ENCODE results near the gene PACS1. TPM values are rescaled to one million over a fixed set of nuclear protein-coding genes. Genes with fewer than 3 reads are reported as not detected.

PACS1 gene
- polyA plus RNA-seq, 1 of the 3 experiments (the other 2 are of a cell fraction) = 37.3 TPM

DNA sequence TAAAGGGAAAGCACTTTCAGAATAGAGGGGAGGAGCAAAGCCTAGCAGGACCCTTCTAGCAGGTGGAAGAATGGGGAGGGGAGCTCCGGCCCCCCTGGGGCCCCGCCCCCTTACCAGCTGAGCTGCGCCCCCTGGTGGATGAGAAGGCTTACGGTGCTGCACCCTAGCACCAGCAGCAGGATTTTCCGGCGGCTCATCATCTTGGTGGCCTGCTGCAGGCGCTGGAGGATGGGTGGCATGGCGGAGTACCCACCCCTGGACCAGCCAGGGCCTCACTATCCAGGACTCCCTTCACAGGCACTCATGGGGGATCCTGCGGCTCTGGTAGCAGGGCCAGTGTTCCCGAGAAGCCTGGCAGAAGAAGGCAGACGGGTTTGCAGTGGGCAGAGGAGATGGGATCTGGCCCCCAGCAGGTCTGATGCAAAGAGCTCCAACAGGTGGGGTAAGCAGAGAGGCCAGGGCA is 24.9 kb upstream of the PACS1 start (continued):
- no peak for TF ChIP-seq EZH2phosphoT487 (IDR thresholded peaks at IDR 0.05; ENCODE audit: borderline replicate concordance, low read depth)
- TF ChIP-seq, protein P1, sequence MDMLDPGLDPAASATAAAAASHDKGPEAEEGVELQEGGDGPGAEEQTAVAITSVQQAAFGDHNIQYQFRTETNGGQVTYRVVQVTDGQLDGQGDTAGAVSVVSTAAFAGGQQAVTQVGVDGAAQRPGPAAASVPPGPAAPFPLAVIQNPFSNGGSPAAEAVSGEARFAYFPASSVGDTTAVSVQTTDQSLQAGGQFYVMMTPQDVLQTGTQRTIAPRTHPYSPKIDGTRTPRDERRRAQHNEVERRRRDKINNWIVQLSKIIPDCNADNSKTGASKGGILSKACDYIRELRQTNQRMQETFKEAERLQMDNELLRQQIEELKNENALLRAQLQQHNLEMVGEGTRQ (IDR thresholded peaks at IDR 0.05; ENCODE audit: borderline replicate concordance, low read depth, low read length) = no peak
- no peak for TF ChIP-seq FOXJ3 (CRISPR knock-in tag; IDR thresholded peaks at IDR 0.05)
- TF ChIP-seq, protein P2, sequence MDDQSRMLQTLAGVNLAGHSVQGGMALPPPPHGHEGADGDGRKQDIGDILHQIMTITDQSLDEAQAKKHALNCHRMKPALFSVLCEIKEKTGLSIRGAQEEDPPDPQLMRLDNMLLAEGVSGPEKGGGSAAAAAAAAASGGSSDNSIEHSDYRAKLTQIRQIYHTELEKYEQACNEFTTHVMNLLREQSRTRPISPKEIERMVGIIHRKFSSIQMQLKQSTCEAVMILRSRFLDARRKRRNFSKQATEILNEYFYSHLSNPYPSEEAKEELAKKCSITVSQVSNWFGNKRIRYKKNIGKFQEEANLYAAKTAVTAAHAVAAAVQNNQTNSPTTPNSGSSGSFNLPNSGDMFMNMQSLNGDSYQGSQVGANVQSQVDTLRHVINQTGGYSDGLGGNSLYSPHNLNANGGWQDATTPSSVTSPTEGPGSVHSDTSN (IDR thresholded peaks at IDR 0.05) = no peak
- no peak for TF ChIP-seq FOXM1 (IDR thresholded peaks at IDR 0.05; ENCODE audit: low read depth)
- TF ChIP-seq JUND (IDR thresholded peaks at IDR 0.05) = no peak
- no peak for TF ChIP-seq ELF1 (IDR thresholded peaks at IDR 0.05)
- no peak for TF ChIP-seq TCF12 (IDR thresholded peaks at IDR 0.05)
- TF ChIP-seq, protein P3, sequence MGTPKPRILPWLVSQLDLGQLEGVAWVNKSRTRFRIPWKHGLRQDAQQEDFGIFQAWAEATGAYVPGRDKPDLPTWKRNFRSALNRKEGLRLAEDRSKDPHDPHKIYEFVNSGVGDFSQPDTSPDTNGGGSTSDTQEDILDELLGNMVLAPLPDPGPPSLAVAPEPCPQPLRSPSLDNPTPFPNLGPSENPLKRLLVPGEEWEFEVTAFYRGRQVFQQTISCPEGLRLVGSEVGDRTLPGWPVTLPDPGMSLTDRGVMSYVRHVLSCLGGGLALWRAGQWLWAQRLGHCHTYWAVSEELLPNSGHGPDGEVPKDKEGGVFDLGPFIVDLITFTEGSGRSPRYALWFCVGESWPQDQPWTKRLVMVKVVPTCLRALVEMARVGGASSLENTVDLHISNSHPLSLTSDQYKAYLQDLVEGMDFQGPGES (IDR thresholded peaks at IDR 0.05; ENCODE audit: low read depth, low read length) = no peak
- TF ChIP-seq, protein P4, sequence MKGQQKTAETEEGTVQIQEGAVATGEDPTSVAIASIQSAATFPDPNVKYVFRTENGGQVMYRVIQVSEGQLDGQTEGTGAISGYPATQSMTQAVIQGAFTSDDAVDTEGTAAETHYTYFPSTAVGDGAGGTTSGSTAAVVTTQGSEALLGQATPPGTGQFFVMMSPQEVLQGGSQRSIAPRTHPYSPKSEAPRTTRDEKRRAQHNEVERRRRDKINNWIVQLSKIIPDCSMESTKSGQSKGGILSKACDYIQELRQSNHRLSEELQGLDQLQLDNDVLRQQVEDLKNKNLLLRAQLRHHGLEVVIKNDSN (IDR thresholded peaks at IDR 0.05; ENCODE audit: borderline replicate concordance, low read depth) = no peak
- no peak for TF ChIP-seq NRF1 (IDR thresholded peaks at IDR 0.05; ENCODE audit: low read depth, low read length)
- TF ChIP-seq, protein P5, sequence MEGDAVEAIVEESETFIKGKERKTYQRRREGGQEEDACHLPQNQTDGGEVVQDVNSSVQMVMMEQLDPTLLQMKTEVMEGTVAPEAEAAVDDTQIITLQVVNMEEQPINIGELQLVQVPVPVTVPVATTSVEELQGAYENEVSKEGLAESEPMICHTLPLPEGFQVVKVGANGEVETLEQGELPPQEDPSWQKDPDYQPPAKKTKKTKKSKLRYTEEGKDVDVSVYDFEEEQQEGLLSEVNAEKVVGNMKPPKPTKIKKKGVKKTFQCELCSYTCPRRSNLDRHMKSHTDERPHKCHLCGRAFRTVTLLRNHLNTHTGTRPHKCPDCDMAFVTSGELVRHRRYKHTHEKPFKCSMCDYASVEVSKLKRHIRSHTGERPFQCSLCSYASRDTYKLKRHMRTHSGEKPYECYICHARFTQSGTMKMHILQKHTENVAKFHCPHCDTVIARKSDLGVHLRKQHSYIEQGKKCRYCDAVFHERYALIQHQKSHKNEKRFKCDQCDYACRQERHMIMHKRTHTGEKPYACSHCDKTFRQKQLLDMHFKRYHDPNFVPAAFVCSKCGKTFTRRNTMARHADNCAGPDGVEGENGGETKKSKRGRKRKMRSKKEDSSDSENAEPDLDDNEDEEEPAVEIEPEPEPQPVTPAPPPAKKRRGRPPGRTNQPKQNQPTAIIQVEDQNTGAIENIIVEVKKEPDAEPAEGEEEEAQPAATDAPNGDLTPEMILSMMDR (IDR thresholded peaks at IDR 0.05) = peak; percentile 86
- no peak for TF ChIP-seq TEAD4 (IDR thresholded peaks at IDR 0.05; ENCODE audit: borderline replicate concordance, insufficient read depth)
- no peak for TF ChIP-seq EP300 (IDR thresholded peaks at IDR 0.05; ENCODE audit: borderline replicate concordance in 1 of 2, low read depth in 1 of 2, low read length in 1 of 2)
- no peak for TF ChIP-seq GABPA (IDR thresholded peaks at IDR 0.05; ENCODE audit: low read depth)
- TF ChIP-seq CHD2 (IDR thresholded peaks at IDR 0.05; ENCODE audit: low read length, partially characterized antibody) = peak; percentile 78
- no peak for TF ChIP-seq NFIC (IDR thresholded peaks at IDR 0.05; ENCODE audit: borderline replicate concordance)

All from SK-N-SH (cell line).